HG03025 (cell line): ENCODE data around the gene MED25.

ENCODE experiments used
- ATAC-seq: cut with Tn5 transposase; IDR thresholded peaks from one replicate; pipeline ENCODE4 v1.9.1; 2021; ENCODE audit warnings: mild to moderate bottlenecking, moderate library complexity; ENCODE audit not compliant: unreplicated experiment, low FRiP score

The MED25 gene

DNA sequence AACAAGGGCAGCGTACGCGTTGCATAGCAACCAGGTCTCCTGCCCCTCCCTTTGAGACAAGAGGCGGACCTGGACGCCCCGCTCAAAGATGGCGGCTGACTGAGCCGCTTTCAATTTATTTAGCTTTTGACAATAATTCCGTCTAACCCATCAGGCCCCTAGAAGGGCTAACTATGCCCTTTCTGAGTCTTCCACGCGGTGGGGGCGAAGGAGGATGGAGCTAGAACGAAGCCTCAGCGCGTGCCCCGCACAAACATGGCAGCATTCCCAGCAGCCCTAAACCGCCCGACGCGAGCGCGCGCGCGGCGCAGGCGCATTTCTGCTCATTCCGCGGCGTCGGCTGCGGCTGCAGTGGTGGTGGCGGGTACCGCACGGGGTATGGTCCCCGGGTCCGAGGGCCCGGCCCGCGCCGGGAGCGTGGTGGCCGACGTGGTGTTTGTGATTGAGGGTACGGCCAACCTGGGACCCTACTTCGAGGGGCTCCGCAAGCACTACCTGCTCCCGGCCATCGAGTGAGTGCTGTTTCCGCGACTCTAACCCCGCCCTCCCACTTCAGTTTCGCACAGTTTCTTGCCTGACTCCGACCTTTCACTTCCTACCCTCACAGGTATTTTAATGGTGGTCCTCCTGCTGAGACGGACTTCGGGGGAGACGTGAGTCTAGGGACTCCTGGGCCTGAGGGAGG lies at the start of gene MED25:
MED25 (plus strand) TSS at position 326 of the 685 bp plus-strand sequence; CDS start at position 379, 53 bp downstream.
- ATAC-seq, result peak; percentile 54

DNA sequence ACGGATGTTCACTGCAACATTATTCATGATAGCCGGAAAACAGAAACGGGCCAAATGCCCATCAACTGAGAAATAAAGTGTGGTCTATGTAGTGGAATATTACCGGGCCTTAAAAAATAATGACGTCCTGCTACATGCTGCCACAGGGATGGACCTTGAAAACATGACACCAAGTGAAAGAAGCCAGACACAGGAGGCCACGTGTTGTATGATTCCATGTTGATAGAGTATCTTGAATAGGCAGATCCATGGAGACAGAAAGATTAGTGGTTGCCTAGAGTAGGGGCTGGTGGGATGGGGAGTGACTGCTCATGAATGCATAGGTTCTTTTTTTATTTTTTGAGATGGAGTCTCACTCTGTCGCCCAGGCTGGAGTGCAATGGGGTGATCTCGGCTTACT lies 47.6 kb upstream of the MED25 start:
- ATAC-seq, result no peak

GRCh38 chr19:49771674-49772139 lies 46.4 kb upstream of the MED25 start:
- no peak for ATAC-seq

- no peak for ATAC-seq
These were observed 45.1 kb upstream of the MED25 start for GRCh38 chr19:49772850-49773432.

- no peak for ATAC-seq
These were observed 44.3 kb upstream of the MED25 start for GRCh38 chr19:49773663-49774350.

DNA sequence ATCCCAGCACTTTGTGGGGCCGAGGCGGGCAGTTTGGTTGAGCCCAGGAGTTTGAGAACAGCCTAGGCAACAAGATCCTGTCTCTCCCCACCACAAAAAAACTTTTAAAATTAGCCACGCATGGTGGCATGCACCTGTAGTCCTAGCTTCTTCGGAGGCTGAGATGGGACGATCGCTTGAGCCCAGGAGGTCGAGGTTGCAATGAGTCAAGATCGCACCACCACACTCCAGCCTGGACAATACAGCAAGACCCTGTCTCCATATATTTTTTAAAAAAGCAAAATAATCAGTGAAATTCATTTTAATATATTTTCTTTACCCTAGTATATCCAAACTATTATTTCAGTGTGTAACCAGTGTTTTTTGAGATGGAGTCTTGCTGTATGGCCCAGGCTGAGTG lies 43.1 kb upstream of the MED25 start:
- ATAC-seq, result no peak

DNA sequence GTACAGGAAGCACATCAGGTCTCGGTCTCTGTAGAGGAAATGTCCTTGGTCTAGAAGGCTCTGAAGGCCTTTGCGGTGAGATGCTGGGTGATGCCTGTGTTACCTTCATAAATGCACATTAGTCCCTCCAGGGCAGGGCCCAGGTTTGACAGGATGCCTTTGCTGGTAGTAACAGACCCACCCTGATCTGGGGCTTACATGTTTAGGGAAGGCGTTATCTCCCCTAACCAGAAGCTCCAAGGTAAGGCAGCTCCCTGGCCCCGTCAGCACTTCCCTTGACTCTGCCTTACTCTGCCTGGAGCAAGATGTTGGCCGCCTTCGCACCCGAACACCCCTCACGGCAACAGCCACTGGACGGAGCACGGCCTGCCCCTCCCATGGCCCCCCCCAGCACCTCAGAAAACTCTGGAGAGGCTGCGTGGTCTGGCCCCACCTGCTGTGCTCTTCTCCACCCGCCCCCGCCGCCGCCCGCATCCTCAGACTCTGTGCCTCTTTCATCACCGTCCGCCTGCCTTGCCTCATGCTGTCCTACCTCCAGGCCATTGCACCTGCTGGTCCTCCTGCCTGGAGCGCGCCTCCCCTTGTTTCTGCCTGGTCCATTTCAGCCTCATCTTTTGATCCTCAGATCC lies 42.2 kb upstream of the MED25 start:
- no peak for ATAC-seq

GRCh38 chr19:49776371-49776764 lies 41.7 kb upstream of the MED25 start:
- no peak for ATAC-seq

GRCh38 chr19:49779731-49780555 lies 38.1 kb upstream of the MED25 start:
- ATAC-seq, result no peak

GRCh38 chr19:49780861-49781260 lies 37.2 kb upstream of the MED25 start:
- ATAC-seq, result no peak

DNA sequence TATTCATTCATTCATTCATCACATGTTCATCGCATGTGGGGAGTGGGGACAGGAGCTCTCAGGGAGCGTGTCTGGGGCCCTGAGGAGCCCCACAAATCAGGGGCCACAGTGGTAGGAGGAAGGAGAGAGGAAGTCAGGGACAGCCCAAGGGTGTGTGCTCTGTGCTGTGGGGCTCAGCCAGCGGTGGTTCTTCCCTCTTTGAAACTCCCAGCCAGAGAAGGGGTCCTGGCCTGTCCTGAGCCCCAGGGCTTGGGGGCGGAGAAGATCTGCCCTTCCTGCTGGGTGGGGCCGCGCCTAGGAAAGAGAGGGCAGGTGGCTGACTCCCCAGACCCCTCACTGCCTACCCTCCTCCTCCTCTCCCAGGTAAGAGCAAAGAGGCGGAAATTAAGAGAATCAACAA lies 36.7 kb upstream of the MED25 start:
- no peak for ATAC-seq

- no peak for ATAC-seq
These were observed 35.6 kb upstream of the MED25 start for GRCh38 chr19:49782515-49782914.

- no peak for ATAC-seq
These were observed 31.7 kb upstream of the MED25 start for GRCh38 chr19:49786376-49786820.

GRCh38 chr19:49787746-49788145 lies 30.3 kb upstream of the MED25 start:
- ATAC-seq, result no peak

GRCh38 chr19:49788857-49789256 lies 29.2 kb upstream of the MED25 start:
- ATAC-seq, result no peak

DNA sequence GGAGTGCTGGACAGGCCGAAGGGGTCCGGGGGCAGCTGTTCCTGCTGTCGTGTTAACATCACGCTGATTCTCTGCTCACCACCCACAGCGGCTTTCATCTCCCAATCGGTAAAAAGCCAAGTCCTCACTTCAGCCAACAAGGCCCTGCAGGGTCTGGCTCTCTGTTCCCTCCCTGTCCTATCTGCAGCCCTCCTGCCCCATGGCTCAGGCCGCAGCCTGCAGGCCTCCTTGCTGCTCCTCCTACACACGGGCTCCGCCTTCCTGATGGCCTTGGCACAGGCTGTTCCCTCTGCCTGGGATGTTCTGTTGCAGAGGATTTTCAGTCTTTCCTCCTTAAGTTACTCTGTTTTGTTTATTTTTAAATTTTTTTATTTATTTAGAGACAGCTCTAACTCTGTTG lies 27.2 kb upstream of the MED25 start:
- no peak for ATAC-seq

- no peak for ATAC-seq
These were observed 26.2 kb upstream of the MED25 start for GRCh38 chr19:49791776-49792445.

GRCh38 chr19:49792829-49793560 lies 25.1 kb upstream of the MED25 start:
- ATAC-seq, result no peak

GRCh38 chr19:49793561-49793840 lies 24.6 kb upstream of the MED25 start:
- no peak for ATAC-seq
